ENCODE measurements around the gene STX2.

DNA sequence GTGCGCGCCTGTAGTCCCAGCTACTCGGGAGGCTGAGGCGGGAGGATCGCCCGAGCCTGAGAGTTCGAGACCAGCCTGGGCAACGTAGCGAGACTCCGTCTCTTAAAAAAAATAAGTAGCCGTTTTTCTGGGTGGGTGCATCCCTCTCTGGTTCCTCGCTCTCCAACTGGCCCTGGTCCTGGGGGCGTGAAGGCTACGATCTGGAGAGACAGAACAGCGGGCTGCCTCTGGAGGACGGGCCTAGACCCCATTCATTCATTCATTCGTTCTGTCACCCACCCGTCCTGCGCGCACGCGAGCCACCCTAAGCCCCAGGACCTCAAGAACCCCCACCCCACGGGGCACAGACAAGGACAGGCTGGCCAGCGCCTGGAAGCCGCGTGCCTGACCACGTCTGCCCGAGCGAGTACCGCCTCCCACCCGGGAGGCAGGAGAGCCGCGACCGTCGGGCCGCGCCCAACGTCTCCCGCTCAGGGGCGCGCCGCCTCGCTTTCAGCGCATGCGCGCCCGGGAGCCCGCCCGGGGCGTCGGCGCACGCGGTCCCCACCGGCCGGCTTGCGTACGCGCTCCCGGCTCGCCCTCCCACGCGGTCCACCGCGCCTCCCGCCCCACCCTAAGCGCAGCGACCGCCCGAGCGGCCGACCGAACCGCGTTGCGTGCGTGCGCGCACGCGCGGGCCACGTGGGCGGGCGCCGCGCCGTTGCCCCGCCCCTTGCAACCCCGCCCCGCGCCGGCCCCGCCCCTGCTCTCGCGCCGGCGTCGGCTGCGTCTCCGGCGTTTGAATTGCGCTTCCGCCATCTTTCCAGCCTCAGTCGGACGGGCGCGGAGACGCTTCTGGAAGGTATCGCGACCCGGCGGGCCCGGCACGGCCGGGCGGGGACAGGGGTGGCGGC lies 32.5 kb upstream of the STX2 start, which contains the start of gene RAN:
- TF ChIP-seq, protein P1, sequence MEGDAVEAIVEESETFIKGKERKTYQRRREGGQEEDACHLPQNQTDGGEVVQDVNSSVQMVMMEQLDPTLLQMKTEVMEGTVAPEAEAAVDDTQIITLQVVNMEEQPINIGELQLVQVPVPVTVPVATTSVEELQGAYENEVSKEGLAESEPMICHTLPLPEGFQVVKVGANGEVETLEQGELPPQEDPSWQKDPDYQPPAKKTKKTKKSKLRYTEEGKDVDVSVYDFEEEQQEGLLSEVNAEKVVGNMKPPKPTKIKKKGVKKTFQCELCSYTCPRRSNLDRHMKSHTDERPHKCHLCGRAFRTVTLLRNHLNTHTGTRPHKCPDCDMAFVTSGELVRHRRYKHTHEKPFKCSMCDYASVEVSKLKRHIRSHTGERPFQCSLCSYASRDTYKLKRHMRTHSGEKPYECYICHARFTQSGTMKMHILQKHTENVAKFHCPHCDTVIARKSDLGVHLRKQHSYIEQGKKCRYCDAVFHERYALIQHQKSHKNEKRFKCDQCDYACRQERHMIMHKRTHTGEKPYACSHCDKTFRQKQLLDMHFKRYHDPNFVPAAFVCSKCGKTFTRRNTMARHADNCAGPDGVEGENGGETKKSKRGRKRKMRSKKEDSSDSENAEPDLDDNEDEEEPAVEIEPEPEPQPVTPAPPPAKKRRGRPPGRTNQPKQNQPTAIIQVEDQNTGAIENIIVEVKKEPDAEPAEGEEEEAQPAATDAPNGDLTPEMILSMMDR (conservative IDR thresholded peaks at IDR 0.05 in 1 of 2, IDR thresholded peaks at IDR 0.05 in 1 of 2; ENCODE audit: low read depth in 1 of 2, low read length in 2 of 2), result no peak
- no peak for TF ChIP-seq EZH2 (IDR thresholded peaks at IDR 0.05; ENCODE audit: low read length, missing control alignments)
